ENCODE measurements around the gene GSG1L.

GSG1L gene

DNA sequence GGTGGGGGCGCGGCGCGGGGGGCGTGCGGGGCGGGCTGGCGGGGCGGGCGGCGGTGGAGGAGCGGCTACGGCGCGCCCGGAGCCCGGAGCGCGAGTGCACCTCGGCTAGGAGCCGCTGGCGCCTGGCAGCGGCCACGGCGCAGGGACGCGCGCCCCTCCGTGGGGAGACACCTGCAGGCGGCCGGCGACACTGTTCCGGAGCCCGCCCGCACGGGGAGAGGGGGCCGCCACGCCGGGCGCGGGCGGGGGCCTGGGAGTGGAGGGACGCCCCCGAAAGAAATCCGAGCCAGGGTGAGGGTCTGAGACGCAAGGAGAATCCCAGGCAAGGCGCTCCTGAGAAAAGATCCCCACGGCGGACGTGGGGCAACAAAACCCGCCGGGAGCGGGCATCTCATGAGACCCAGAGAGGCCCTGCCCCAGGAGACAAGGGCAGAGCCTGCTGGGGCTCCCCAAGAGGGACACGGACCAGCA is at the start of gene GSG1L:
Gene GSG1L (minus strand): TSS at position 124 of the 471 bp plus-strand sequence. CDS start 290 bp downstream, outside the sequence.
- no peak for DNase-seq (ENCODE audit: extremely low read depth in 1 of 2, low read depth in 1 of 2)

- DNase-seq (ENCODE audit: extremely low read depth in 1 of 2, low read depth in 1 of 2), result peak; percentile 10 to 51
Observed at GRCh38 chr16:28112908-28113307, 49.4 kb upstream of the GSG1L start.

- no peak for DNase-seq (ENCODE audit: extremely low read depth in 1 of 2, low read depth in 1 of 2)
Observed at GRCh38 chr16:28110977-28111376, 47.5 kb upstream of the GSG1L start.

DNA sequence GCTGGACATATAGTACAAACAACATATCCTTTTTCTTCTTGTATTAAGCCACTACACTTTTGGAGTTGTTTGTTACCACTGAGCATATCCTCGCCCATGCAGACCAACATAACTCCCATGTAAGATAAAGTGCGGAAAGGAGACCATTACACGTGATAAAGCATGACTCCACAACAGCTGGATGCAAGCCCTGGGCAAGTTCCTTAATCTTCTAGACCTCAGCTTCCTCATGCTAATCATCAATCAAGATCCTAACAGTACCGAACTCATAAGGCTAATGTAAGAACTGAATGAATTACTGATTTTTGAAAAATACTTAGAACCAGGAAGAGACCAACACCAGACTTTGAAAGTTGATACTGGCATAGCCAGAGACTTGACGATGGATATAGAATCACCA is 47.0 kb upstream of the GSG1L start:
- no peak for DNase-seq (ENCODE audit: extremely low read depth in 1 of 2, low read depth in 1 of 2)

- no peak for DNase-seq (ENCODE audit: extremely low read depth in 1 of 2, low read depth in 1 of 2)
Observed at GRCh38 chr16:28110074-28110473, 46.6 kb upstream of the GSG1L start.

DNA sequence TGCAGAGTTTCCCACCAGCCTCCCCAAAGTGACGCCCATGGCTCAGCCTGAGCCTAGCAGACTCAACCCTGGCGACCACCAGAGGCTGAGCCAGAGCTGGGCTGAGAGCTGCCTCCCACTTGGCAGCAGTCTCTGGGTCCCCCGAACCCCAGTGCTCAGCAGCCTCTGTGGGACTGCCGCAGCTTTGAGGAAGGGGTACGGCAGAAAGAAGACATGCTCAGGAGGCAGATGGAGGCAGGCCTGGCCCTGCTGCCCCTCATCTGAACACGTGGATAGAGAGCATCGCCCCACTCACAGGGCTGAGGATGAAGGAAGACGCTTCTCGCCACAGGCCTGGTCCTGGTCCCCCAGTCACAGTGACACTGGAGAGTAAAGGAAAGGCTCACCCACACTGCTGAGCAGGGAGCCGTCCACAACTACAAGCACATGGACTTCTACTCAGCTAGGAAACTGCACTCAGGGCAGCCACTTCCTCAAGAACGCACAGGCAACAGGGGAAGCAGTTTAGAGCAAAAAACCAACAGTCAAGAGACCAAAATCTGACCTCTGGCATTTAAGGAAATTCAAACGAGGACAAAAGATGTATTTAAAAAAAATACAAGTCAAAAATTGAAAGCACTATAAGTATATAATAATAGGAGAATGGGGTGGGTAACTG is 45.2 kb upstream of the GSG1L start:
- DNase-seq (ENCODE audit: extremely low read depth in 1 of 2, low read depth in 1 of 2), result no peak

DNA sequence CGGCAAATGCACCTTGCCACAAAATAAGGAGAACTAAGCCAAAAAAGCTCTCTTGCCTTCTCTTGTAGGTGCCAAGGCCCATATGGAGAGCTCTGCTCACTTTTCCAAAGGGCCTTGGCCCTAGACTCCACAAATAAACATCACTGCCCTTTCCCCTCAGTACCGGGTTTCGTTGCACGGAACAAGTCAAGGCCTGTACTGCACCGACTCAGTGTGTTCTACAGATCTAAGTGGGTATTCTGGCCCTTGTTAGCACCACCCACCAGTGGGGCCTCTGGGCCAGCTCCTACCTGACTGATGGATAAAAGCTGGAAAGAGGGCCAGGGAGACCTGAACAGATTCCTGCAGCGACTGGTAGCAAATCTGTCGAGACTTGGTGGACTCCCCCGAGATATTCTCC is 43.7 kb upstream of the GSG1L start:
- DNase-seq (ENCODE audit: extremely low read depth in 1 of 2, low read depth in 1 of 2), result no peak

DNA sequence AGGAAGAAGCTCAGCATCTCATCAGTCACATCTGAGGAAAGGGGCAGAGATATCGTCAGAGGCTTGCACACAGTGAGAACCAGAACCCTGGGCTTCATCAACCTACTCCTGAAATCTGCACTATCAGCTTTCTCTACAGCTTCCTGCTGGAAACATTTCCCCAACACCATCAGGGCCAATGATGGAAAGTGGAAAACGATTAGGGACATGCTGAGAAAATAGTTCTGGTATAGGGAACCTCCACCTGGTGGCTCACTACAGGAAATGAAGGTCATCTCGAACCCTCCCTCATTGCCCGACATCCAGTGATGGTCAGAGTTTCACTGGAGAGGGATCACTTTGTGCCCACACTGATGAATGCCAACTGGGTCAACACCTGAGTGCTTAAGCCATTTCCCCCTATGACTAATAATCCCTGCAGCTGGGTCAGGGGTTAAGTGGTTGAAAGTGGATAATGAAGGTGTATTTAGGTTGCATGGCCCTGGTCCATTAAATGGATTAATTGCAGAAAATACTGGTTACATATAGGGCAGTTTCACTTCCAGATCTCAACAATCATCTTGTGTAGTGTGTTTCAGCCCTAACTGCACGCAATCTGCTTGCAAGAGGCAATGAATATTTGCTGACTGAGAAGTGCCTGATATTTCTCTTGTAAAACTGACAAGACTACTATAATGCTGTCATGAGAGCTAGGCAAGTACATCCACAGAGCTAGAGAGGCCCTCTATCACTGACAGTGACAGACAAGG is 43.1 kb upstream of the GSG1L start:
- no peak for DNase-seq (ENCODE audit: extremely low read depth in 1 of 2, low read depth in 1 of 2)

DNA sequence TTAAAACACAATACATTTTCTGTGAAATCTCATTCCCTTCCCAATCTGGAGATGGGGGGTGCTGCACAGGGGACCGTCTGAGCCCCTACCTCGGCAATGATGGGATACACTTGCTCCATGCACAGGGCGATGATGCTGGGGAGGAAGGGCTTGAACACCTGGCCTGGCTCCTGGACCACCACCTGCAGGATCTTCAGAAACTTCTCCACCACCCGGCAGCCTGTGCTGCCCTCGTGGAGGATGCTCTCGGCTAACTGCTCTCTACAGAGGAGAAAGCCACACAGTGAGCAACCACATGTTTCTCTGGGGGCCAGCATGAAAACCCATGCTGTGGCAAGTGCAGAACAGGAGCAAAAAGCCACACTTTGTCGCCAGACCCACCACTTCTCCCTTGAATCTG is 42.4 kb upstream of the GSG1L start:
- DNase-seq (ENCODE audit: extremely low read depth in 1 of 2, low read depth in 1 of 2), result no peak

DNA sequence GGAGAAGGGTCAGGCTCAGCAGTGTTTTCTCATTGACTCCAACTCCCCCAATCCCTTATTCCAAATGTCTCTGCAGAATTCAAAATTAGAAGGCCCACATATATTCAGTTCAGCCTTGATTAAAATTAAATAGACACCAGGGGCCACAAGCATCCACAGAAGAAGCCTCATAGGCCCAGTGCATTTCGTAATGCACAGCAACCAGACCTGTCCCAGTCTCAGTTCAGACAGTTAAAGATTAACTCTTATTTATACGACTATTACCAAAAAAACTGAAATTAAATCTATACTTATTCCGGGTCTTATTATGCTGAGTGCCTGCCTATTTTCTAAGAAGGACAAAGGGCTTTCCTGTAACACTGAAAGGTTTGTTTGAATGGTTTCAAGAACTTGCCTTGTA is 41.8 kb upstream of the GSG1L start:
- DNase-seq (ENCODE audit: extremely low read depth in 1 of 2, low read depth in 1 of 2), result no peak

- no peak for DNase-seq (ENCODE audit: extremely low read depth in 1 of 2, low read depth in 1 of 2)
Observed at GRCh38 chr16:28104404-28104803, 40.9 kb upstream of the GSG1L start.

- DNase-seq (ENCODE audit: extremely low read depth in 1 of 2, low read depth in 1 of 2), result no peak
Observed at GRCh38 chr16:28103516-28104170, 40.1 kb upstream of the GSG1L start.

DNA sequence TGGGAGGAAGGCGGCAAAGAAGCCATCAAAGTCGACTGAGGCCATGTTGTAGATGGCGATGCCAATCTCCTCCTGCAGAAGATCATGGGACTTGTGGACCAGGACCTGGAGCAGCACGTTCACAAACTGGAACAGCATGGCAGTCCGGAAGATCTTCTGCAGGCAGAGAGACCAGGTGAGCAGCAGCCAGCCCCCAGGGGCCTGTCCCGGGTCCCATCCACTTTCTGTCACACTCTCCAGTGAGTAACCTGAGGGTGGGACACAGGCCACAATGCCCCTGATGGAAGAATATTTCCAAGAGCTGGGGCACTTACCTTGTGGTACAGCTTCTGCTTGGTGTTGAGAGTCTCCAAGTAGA is 38.0 kb upstream of the GSG1L start:
- no peak for DNase-seq (ENCODE audit: extremely low read depth in 1 of 2, low read depth in 1 of 2)

DNA sequence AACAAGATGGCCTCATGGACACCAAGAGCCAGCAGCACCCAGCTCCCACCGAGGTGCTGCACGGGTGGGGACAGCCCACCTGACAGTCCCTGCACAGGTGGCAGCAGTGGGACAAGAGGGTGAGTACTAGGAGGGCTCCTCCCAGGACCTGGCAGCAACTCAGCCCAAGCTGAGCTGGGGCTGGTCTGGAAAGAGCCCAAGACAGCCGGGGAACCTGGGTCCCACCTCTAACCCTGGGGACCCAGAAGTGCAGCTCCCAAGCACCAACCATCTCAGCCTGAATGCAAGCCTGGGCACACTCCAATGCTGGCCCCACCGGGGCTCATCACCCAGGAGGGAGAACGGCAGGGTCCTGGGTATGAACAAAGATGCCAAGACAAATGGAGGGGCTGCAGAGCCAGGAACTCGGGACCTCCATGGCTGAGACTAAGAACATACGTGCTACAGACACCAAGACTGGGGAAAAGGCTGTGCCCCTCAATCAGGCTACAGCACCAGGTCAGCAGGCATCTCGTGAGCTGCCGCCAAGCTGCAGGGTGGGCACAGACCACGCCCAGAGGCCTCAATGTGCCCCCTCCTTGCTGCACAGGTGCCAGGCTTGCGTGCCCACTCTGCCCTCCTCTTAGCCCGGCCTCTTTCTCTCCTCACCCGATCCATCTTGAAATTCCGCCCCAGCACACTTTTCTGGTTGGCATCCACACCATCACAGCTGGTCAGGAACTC is 37.5 kb upstream of the GSG1L start:
- DNase-seq (ENCODE audit: extremely low read depth in 1 of 2, low read depth in 1 of 2), result no peak

DNA sequence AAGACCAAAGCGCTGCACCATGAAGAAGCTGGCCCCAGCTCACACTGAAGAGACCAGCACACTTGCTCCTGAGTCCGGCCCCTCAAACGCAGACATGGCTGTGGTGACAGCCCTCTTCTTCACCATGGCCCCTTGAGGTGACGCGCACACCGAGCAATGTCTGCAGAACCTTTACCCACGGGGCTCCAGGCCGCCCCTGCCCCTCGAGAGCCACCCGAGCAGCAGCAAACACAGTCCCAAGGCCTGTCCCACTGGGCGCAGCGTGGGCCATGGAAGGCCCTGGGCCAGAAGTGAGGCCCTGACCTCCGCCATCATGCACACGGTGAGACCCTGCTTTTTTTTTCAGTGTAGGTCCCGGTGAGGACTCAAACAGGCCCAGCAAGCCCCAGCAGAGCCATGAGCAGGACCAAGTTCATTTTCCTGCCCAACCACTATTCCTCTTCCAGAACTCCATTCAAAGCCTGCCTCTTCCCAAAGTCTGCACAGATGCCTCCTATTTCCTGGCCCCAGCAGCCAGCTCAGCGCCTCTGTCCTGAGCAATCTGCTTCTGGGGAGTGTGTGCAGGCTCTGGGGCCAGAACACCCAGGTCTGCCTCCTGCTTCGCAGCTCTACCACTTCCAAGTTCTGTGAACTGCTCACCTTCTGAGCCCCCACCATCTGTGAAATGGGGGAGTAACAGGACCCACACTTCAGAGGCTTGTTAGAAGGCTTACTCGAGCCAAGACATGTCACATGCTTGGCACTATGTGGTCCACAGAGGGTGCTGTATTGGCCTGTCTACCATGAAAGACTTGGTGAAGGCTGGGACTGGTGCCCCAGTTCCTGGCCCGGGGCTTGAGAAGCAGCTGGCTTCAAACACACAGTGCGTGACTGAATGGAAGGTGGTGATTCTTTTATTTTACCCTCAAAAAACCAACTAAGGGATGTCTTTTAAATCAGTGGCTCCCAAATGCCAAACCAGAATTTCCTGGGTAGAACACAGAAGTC is 35.7 kb upstream of the GSG1L start:
- no peak for DNase-seq (ENCODE audit: extremely low read depth in 1 of 2, low read depth in 1 of 2)

- no peak for DNase-seq (ENCODE audit: extremely low read depth in 1 of 2, low read depth in 1 of 2)
Observed at GRCh38 chr16:28098171-28098958, 34.9 kb upstream of the GSG1L start.

GRCh38 chr16:28096983-28097899 is 33.7 kb upstream of the GSG1L start:
- no peak for DNase-seq (ENCODE audit: extremely low read depth in 1 of 2, low read depth in 1 of 2)

DNA sequence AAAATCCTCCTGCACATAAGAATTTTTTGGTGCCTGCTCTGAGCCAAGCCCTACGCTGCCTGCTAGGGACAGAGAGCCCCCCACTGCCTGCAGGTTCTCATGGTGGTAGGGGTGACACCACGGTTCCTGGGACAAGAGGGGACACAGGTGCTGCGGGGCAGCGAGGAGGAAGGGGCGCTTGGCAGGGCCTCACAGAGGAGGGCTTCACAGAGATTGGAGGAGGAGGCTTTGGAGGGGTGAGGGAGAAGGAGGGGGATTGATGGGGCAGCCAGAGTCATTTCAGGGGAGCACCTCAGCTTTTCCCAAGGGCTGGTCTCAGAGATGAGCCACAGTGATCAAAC is 29.8 kb upstream of the GSG1L start:
- no peak for DNase-seq (ENCODE audit: extremely low read depth in 1 of 2, low read depth in 1 of 2)
